C4-2B (cell line): ENCODE results near the gene TPBG.

Experiments used
- CTCF ChIP-seq: fragments of 450-650 bp; conservative IDR thresholded peaks from 2 replicates; pipeline ENCODE4 v1.5.1; 2017; ENCODE audit warnings: mild to moderate bottlenecking
- ZFX ChIP-seq: fragments of 450-650 bp; IDR thresholded peaks from 2 replicates; pipeline ENCODE4 v1.6.1; 2017

GRCh38 chr6:82353848-82354247, 9.8 kb upstream of the TPBG start:
- TF ChIP-seq CTCF (no peak), ZFX (no peak)
